HG02943 (cell line): ENCODE measurements around the gene RGS6.

Source experiments
- ATAC-seq: cut with Tn5 transposase; IDR thresholded peaks from one replicate; pipeline ENCODE4 v1.9.1; 2021; ENCODE audit warnings: mild to moderate bottlenecking, low read depth, moderate library complexity; ENCODE audit not compliant: unreplicated experiment

RGS6 gene

GRCh38 chr14:72612041-72612440 lies 679.8 kb downstream of the RGS6 start:
- no peak for ATAC-seq

DNA sequence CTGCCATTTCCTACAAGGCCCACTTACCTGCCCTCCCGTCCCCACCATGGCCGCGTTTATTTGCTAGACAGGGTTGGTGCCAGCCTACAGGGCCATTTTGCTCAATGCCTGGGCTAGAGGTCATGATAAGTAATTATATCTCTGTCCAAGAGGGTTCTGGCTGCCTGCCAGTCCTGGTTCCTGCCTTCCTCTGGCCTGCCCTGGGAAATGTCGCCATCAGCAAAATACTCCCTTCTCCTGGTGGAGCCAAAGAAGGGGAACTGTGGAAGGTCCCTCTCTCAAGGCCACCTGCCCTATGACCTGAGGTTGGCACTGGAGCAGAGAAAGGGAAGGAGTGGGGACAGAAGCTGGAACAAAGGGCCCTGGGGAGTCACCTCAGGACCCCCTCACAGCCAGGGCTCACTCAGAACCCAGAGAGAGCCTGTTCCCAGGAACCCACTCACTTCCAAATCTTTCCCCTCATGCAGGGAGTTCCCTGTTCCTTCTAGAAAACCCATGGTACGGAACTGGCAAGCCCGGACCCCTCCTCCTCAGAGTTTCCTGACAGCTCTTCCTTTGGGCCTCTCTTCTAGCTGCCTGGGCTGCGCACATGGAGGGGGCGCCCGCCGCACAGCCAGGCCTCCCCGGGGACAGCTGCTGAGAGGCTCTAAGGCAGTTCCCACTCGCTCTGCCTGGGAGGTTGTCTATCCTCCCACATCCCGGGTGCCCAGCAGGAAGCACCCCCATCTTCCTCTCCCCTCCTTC lies 681.2 kb downstream of the RGS6 start:
- no peak for ATAC-seq

DNA sequence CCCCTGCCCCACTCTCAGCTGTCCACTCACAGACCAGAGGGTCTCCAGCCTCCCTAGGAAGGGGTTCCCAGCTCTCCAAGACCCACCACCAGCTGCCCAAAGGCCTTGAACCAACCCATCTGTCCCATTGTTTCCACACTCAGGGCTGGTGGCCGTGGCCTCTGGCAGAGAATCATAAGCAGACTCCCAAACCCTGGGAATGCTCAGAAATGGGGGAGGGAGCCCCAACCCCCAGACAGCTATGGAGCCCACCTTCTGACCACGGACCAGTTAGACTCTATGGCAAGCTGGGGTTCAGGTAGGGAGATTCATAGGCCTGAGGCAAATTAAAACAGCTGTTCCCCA lies 681.7 kb downstream of the RGS6 start:
- ATAC-seq = no peak

DNA sequence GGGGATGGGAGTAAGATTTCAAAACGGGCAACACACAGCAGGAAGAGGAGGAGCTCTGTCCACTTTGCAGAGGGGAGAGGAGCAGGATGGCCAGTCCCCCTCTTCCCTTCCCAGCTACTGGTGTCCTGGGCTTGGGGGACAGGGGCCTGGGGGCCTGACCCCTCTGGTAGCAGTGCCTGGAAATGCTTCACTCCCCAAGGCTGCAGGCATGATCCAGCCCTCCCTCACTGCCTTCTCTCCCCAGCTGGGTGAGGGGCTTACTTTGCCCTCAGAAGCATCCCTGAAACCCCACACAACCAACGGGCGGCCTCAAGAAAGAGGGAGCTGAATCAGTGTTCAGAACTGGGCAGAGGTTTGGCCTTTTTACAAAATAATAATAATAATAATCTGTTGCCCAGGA lies 682.1 kb downstream of the RGS6 start:
- no peak for ATAC-seq

GRCh38 chr14:72614891-72615415 lies 682.7 kb downstream of the RGS6 start:
- ATAC-seq = no peak

- ATAC-seq = no peak
Measured at GRCh38 chr14:72615451-72616121, 683.4 kb downstream of the RGS6 start.
